Cardiac muscle cell (in vitro differentiated cells and primary cell): ENCODE data around the gene MAGEB5. TPM values are rescaled to one million over a fixed set of nuclear protein-coding genes. Genes with fewer than 3 reads are reported as not detected.
"Not testable (repeated sequence)": the region's sequence is repeated elsewhere in the genome, so short reads cannot be mapped to it uniquely, and the experiment has no call there.

Source experiments
- DNase-seq, 2 donors: peaks; one replicate each; pipeline versions ENCODE4 v3.0.0 to v3.0.0-alpha.2; 2010 to 2017; ENCODE audit warnings: low read depth in 1 of 2, low spot score in 1 of 2
- H3K27ac ChIP-seq: fragments of 200-600 bp; sonication (generic); 2 replicates; pipeline ENCODE4 v1.5.1; 2016
- H3K27me3 ChIP-seq: fragments of 200-600 bp; sonication (generic); 2 replicates; pipeline ENCODE4 v1.6.0; 2016; ENCODE audit warnings: control low read depth
- H3K36me3 ChIP-seq: fragments of 200-600 bp; sonication (generic); 2 replicates; pipeline ENCODE4 v1.5.1; 2016; ENCODE audit warnings: control low read depth
- H3K4me1 ChIP-seq: fragments of 200-600 bp; sonication (generic); 2 replicates; pipeline ENCODE4 v1.8.1; 2017; ENCODE audit warnings: low read depth, mild to moderate bottlenecking, mixed run types
- H3K4me3 ChIP-seq: fragments of 200-600 bp; sonication (generic); 2 replicates; pipeline ENCODE4 v1.5.1; 2016; ENCODE audit warnings: mild to moderate bottlenecking
- H3K9me3 ChIP-seq: fragments of 200-600 bp; sonication (generic); 2 replicates; pipeline ENCODE4 v1.5.1; 2017; ENCODE audit warnings: low read depth, mild to moderate bottlenecking, control low read depth
- polyA plus RNA-seq: library from polyadenylated mRNA; unstranded; fragments of >200 nt; fragmentation: Nextera tagmentation; extraction: Ambion mirVana; gene quantifications from 2 replicates; pipeline ENCODE4 v1.2.1, GENCODE V29; 2016
- total RNA-seq: library from RNA; depleted of rRNA; stranded (reverse); fragments of >200 nt; gene quantifications from 2 replicates; pipeline ENCODE4 v1.2.3, GENCODE V29; 2016
- TF ChIP-seq, protein P1 (sequence below): IDR thresholded peaks from 2 replicates; pipeline ENCODE4 v1.5.1; 2012; ENCODE audit warnings: low read depth, mild to moderate bottlenecking, low read length

Gene MAGEB5, protein sequence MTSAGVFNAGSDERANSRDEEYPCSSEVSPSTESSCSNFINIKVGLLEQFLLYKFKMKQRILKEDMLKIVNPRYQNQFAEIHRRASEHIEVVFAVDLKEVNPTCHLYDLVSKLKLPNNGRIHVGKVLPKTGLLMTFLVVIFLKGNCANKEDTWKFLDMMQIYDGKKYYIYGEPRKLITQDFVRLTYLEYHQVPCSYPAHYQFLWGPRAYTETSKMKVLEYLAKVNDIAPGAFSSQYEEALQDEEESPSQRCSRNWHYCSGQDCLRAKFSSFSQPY
- total RNA-seq, result not detected in 2 replicates
- not detected in 2 replicates for polyA plus RNA-seq

DNA sequence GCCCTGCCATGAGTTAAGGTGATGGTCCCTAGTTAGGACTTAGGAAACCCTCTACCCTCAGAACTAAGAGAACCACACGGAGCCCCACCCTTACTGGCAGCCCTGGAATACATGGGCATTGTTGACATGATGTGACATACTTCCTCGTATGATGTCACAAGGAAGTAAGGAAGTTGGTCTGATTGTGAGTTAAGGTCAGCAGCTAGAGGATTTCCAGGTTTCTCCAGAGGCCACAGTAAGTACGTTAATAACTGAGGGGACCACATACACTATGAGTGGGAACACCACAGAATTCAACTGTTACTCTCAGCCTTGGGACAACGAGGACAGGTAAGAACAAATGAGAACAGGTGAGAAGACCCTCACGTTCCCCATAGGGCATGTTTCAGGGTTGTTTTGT is at the start of gene MAGEB5:
Gene MAGEB5 (plus strand): TSS at position 301 of the 400 bp plus-strand sequence. CDS start 1,133 bp downstream, outside the sequence.
- no peak for DNase-seq
- no peaks in the 10 kb centered on the region for H3K4me1 ChIP-seq
- H3K4me3 ChIP-seq, result no peak within 1 kb of the TSS
- H3K27ac ChIP-seq, result no peak within 1 kb of the TSS
- H3K27me3 ChIP-seq, result no peaks in the 10 kb centered on the region
- no peaks in the 10 kb centered on the region for H3K36me3 ChIP-seq
- H3K9me3 ChIP-seq, result no peaks in the 10 kb centered on the region
- TF ChIP-seq, protein P1, sequence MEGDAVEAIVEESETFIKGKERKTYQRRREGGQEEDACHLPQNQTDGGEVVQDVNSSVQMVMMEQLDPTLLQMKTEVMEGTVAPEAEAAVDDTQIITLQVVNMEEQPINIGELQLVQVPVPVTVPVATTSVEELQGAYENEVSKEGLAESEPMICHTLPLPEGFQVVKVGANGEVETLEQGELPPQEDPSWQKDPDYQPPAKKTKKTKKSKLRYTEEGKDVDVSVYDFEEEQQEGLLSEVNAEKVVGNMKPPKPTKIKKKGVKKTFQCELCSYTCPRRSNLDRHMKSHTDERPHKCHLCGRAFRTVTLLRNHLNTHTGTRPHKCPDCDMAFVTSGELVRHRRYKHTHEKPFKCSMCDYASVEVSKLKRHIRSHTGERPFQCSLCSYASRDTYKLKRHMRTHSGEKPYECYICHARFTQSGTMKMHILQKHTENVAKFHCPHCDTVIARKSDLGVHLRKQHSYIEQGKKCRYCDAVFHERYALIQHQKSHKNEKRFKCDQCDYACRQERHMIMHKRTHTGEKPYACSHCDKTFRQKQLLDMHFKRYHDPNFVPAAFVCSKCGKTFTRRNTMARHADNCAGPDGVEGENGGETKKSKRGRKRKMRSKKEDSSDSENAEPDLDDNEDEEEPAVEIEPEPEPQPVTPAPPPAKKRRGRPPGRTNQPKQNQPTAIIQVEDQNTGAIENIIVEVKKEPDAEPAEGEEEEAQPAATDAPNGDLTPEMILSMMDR, result no peak

GRCh38 chrX:26192204-26192603 is 23.8 kb upstream of the MAGEB5 start, which contains the start of gene MAGEB6:
Gene MAGEB6, plus strand, starts transcription at chrX:26192440. Its CDS starts 1,407 bp downstream, at chrX:26193847.
- TF ChIP-seq, protein P1, result no peak
- Histone ChIP-seq H3K4me3 (no peak within 1 kb of the TSS), H3K36me3 (no peaks in the 10 kb centered on the region), H3K9me3 (no peaks in the 10 kb centered on the region), H3K27ac (no peak within 1 kb of the TSS), H3K4me1 (no peaks in the 10 kb centered on the region), H3K27me3 (no peaks in the 10 kb centered on the region)
- no peak for DNase-seq

DNA sequence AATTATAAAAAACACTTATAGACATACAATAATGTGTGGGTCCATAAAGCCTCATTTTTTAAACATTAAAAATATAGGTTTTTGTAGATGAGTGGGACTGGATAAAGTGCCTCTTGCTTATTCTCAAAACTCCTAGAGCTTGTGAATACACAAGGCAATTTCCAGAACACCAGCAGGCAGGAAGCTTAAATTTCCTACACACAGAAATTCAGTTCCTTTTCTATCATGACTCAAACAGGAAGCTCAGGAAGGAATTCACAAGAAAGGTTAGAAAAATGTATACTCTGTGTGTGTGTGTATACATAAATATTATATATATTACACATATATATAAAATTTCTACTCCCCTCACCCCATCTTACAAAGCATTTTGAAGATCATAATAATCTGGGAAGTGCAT is 12.4 kb upstream of the MAGEB5 start:
- DNase-seq, result no peak
- H3K4me1 ChIP-seq, result no peaks in the 10 kb centered on the region
- H3K27ac ChIP-seq, result no peak overlapping the region
- H3K4me3 ChIP-seq, result no peak overlapping the region
- no peaks in the 10 kb centered on the region for H3K36me3 ChIP-seq
- H3K27me3 ChIP-seq, result no peaks in the 10 kb centered on the region
- no peaks in the 10 kb centered on the region for H3K9me3 ChIP-seq
- TF ChIP-seq, protein P1, result no peak

DNA sequence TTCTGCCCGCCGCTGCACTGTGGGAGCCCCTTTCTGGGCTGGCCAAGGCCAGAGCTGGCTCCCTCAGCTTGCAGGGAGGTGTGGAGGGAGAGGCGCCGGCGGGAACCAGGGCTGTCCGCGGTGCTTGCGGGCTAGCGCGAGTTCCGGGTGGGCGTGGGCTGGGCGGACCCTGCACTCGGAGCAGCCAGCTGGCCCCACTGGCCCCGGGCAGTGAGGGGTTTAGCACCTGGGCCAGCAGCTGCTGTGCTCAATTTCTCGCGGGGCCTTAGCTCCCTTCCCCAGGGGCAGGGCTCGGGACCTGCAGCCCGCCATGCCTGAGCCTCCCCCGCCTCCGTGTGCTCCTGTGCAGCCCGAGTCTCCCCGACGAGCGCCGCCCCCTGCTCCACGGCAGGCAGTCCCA is 11.3 kb upstream of the MAGEB5 start:
- DNase-seq, H3K4me3 ChIP-seq, H3K4me1 ChIP-seq, H3K9me3 ChIP-seq, H3K36me3 ChIP-seq, H3K27ac ChIP-seq, H3K27me3 ChIP-seq: not testable (repeated sequence)

DNA sequence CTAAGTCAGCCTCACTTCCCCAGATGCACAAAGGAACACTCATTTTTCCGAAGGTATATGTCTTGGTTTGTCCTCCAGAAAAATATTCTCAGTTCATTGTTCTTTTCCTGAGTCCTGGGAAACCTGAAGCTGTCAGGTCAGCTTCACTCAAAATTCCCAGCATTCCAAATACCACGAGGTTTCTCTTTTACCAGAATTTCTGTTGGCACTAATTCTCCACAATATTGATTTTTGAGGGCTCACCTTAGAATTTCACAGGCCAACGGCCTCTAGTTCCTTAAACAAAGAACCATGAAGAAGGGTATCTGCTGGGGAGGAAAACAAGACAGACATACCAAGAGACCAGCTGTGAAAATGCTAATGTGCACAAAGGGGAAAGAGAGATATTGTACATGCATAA is 8.0 kb upstream of the MAGEB5 start:
- no peak for DNase-seq
- no peaks in the 10 kb centered on the region for H3K27me3 ChIP-seq
- no peaks in the 10 kb centered on the region for H3K4me1 ChIP-seq
- no peaks in the 10 kb centered on the region for H3K9me3 ChIP-seq
- no peak overlapping the region for H3K27ac ChIP-seq
- TF ChIP-seq, protein P1, result no peak
- no peaks in the 10 kb centered on the region for H3K36me3 ChIP-seq
- H3K4me3 ChIP-seq, result no peak overlapping the region

GRCh38 chrX:26219351-26219750 is 3.4 kb downstream of the MAGEB5 start:
- Histone ChIP-seq H3K27ac (no peak overlapping the region), H3K27me3 (no peaks in the 10 kb centered on the region), H3K4me3 (no peak overlapping the region), H3K4me1 (no peaks in the 10 kb centered on the region), H3K36me3 (no peaks in the 10 kb centered on the region), H3K9me3 (no peaks in the 10 kb centered on the region)
- TF ChIP-seq, protein P1, result no peak
- no peak for DNase-seq
